ENCODE results near the gene PRX. TPM values are rescaled to one million over a fixed set of nuclear protein-coding genes. Genes with fewer than 3 reads are reported as not detected.
A peak's percentile ranks its signal among the peaks of the same experiment; 100 is the strongest.

The PRX gene
- total and polyA plus RNA-seq, 2 of the 13 experiments (the other 11 are each of a cell fraction or from before 2014, with no cell fraction given), result 0.66 TPM

- TF ChIP-seq FOXP4 (CRISPR knock-in tag; IDR thresholded peaks at IDR 0.05) (peak; percentile 19; the same call in 1 of the 2 replicates), KLF16 (CRISPR knock-in tag; IDR thresholded peaks at IDR 0.05) (0 out of 4 replicates have a peak, but pooled peaks of 1 of the 2 experiments have one; percentile 46), CCAR2 (optimal IDR thresholded peaks at IDR 0.05; ENCODE audit: low read depth, low read length) (no peak), PPARG (CRISPR knock-in tag; conservative IDR thresholded peaks at IDR 0.05) (no peak), FOXA1 (IDR thresholded peaks at IDR 0.05) (no peak), FOXA1 (CRISPR knock-in tag; IDR thresholded peaks at IDR 0.05) (peak; percentile 67), MIER2 (CRISPR knock-in tag; IDR thresholded peaks at IDR 0.05) (no peak), MTF2 (CRISPR knock-in tag; IDR thresholded peaks at IDR 0.05; ENCODE audit: borderline replicate concordance) (no peak), PLRG1 (conservative IDR thresholded peaks at IDR 0.05) (no peak), ZNF687 (CRISPR knock-in tag; IDR thresholded peaks at IDR 0.05) (peak; percentile 58), ZNF264 (CRISPR knock-in tag; IDR thresholded peaks at IDR 0.05) (no peak), PCBP1 (IDR thresholded peaks at IDR 0.05; ENCODE audit: borderline replicate concordance, low read depth, low read length) (peak; percentile 52; the same call in 1 of the 2 replicates), HMG20B (CRISPR knock-in tag; conservative IDR thresholded peaks at IDR 0.05) (no peak; the same call in 1 of the 2 replicates), HNRNPK (IDR thresholded peaks at IDR 0.05; ENCODE audit: low read depth, low read length, poor library complexity, severe bottlenecking) (no peak), POLR2AphosphoS5 (IDR thresholded peaks at IDR 0.05; ENCODE audit: low read depth, low read length) (peak; percentile 27; the same call in 1 of the 2 replicates), ELF1 (CRISPR knock-in tag; IDR thresholded peaks at IDR 0.05) (0 out of 2 replicates have a peak, but pooled peaks have one; percentile 27), ZNF18 (CRISPR knock-in tag; IDR thresholded peaks at IDR 0.05; ENCODE audit: insufficient replicate concordance) (no peak)
- TF ChIP-seq, protein P1, sequence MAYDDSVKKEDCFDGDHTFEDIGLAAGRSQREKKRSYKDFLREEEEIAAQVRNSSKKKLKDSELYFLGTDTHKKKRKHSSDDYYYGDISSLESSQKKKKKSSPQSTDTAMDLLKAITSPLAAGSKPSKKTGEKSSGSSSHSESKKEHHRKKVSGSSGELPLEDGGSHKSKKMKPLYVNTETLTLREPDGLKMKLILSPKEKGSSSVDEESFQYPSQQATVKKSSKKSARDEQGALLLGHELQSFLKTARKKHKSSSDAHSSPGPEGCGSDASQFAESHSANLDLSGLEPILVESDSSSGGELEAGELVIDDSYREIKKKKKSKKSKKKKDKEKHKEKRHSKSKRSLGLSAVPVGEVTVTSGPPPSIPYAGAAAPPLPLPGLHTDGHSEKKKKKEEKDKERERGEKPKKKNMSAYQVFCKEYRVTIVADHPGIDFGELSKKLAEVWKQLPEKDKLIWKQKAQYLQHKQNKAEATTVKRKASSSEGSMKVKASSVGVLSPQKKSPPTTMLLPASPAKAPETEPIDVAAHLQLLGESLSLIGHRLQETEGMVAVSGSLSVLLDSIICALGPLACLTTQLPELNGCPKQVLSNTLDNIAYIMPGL (CRISPR knock-in tag; IDR thresholded peaks at IDR 0.05; ENCODE audit: borderline replicate concordance in 1 of 2, low read depth in 1 of 2), result peak in 1 of 2 experiments; percentile 50; a peak in 2 of 4 replicates
These were observed 3.9 kb upstream of the PRX start (continued) for GRCh38 chr19:40416918-40417642.

All from HepG2 (cell line).